Measurements from ENCODE around the gene PRAC1. TPM values are rescaled to one million over a fixed set of nuclear protein-coding genes. Genes with fewer than 3 reads are reported as not detected.

Gene PRAC1
- total and polyA plus RNA-seq, 12 donors: 2.7 TPM; not detected in 11

GRCh38 chr17:48728232-48729231 lies 6.2 kb upstream of the PRAC1 start, which contains the start of gene HOXB13:
Gene HOXB13, minus strand, starts transcription at chr17:48728750. Its CDS starts 157 bp downstream, at chr17:48728593.
- no peak for TF ChIP-seq POLR2A (IDR thresholded peaks at IDR 0.05)
- no peak for TF ChIP-seq CTCF (IDR thresholded peaks at IDR 0.05)
- 3 to 5% (median 4%) methylated on average over 19 to 55 of the region's 55 CpGs for WGBS, 4 donors

GRCh38 chr17:48727415-48728175 lies 5.3 kb upstream of the PRAC1 start:
- peaks cover 96% of the 10 kb centered on the region for H3K27me3 ChIP-seq
- TF ChIP-seq POLR2A (IDR thresholded peaks at IDR 0.05): no peak
- no peak for TF ChIP-seq CTCF (IDR thresholded peaks at IDR 0.05)
- DNase-seq: no peak
- H3K27ac ChIP-seq: no peak overlapping the region
- no peak overlapping the region for H3K4me3 ChIP-seq
- H3K9me3 ChIP-seq (replicated peaks in 1 of 3): no peaks in the 10 kb centered on the region
- H3K4me1 ChIP-seq (replicated peaks in 1 of 2): peaks cover 0 to 6% of the 10 kb centered on the region in 2 donors
- 34 to 47% (median 36%) methylated on average over 6 to 9 of the region's 9 CpGs for WGBS, 4 donors
- H3K36me3 ChIP-seq (replicated peaks in 1 of 2): no peaks in the 10 kb centered on the region
- intact Hi-C loops (cut with DNase I): loop anchor here (5.0 kb wide), 2 partner anchors 65 to 150 kb away; no protein-coding TSS in a partner anchor

More at GRCh38 chr17:48728232-48729231, 6.2 kb upstream of the PRAC1 start, which contains the start of gene HOXB13:
- Histone ChIP-seq H3K27me3 (peaks cover 96% of the 10 kb centered on the region), H3K9me3 (replicated peaks in 1 of 3) (no peaks in the 10 kb centered on the region), H3K4me3 (peak within 1 kb of the TSS in 1 of 4 donors; percentile 36), H3K4me1 (replicated peaks in 1 of 2) (peaks cover 0 to 6% of the 10 kb centered on the region in 2 donors), H3K27ac (no peak within 1 kb of the TSS), H3K36me3 (replicated peaks in 1 of 2) (no peaks in the 10 kb centered on the region)
- DNase-seq: peak in 3 of 7 donors; percentile 34 to 52 (median 44)
- intact Hi-C loops (cut with DNase I): loop anchor here (5.0 kb wide), 2 partner anchors 64 to 149 kb away; no protein-coding TSS in a partner anchor

- Histone ChIP-seq H3K27ac (no peak overlapping the region), H3K4me3 (no peak overlapping the region), H3K9me3 (replicated peaks in 1 of 3) (no peaks in the 10 kb centered on the region), H3K4me1 (replicated peaks in 1 of 2) (peaks cover 0 to 6% of the 10 kb centered on the region in 2 donors), H3K27me3 (peaks cover 96% of the 10 kb centered on the region), H3K36me3 (replicated peaks in 1 of 2) (no peaks in the 10 kb centered on the region)
- intact Hi-C loops (cut with DNase I): loop anchor here (5.0 kb wide), 2 partner anchors 65 to 150 kb away; no protein-coding TSS in a partner anchor
- 4 to 17% (median 11%) methylated on average over 5 to 20 of the region's 20 CpGs for WGBS, 4 donors
- no peak for DNase-seq
- no peak for TF ChIP-seq POLR2A (IDR thresholded peaks at IDR 0.05)
- no peak for TF ChIP-seq CTCF (IDR thresholded peaks at IDR 0.05)
Measured at GRCh38 chr17:48726916-48727286, 4.6 kb upstream of the PRAC1 start.

All from adrenal gland (tissue), 12 donors.